Right ventricle myocardium inferior (tissue), 1 donor: ENCODE data around the gene WBP2NL. TPM values are rescaled to one million over a fixed set of nuclear protein-coding genes. Genes with fewer than 3 reads are reported as not detected.

Experiments
- total RNA-seq: library from RNA; stranded (reverse); fragmentation: NEBNext Ultra II Directional; extraction: Animal tissue kit (Norgen Biotek cat#: 25700); gene quantifications from one replicate; pipeline ENCODE4 v1.2.1, GENCODE V29; 2021
- donor health status: DM: no; HTN: yes; CAD: no; lungs with severe emphysema.

Gene WBP2NL
- total RNA-seq, 1 donor from 2014 or later = 0.24 TPM

Other genes starting within 250 kb of the WBP2NL start
- 4.1 TPM for gene CCDC134, start 198.1 kb upstream of the WBP2NL start, total RNA-seq
- gene SREBF2, start 165.7 kb upstream of the WBP2NL start, total RNA-seq = 75.5 TPM
- gene SHISA8, start 83.7 kb upstream of the WBP2NL start, total RNA-seq = 6.8 TPM
- gene TNFRSF13C, start 72.0 kb upstream of the WBP2NL start, total RNA-seq = 1.2 TPM
- 1.5 TPM for gene CENPM, start 51.6 kb upstream of the WBP2NL start, total RNA-seq
- gene SEPTIN3, start 29.3 kb upstream of the WBP2NL start, total RNA-seq = 0.08 TPM
- 14.3 TPM for gene NAGA, start 72.0 kb downstream of the WBP2NL start, total RNA-seq
- gene PHETA2, start 75.5 kb downstream of the WBP2NL start, total RNA-seq = 6.2 TPM
- 172 TPM for gene SMDT1, start 80.9 kb downstream of the WBP2NL start, total RNA-seq
- 296 TPM for gene NDUFA6, start 92.0 kb downstream of the WBP2NL start, total RNA-seq
- gene CYP2D6, start 132.0 kb downstream of the WBP2NL start, total RNA-seq = not detected